C4-2B (cell line): ENCODE data around the gene MYCN.

Source experiments
- ZFX ChIP-seq: fragments of 450-650 bp; IDR thresholded peaks from 2 replicates; pipeline ENCODE4 v1.6.1; 2017
- TF ChIP-seq, protein P1 (sequence below): fragments of 450-650 bp; conservative IDR thresholded peaks from 2 replicates; pipeline ENCODE4 v1.5.1; 2017; ENCODE audit warnings: mild to moderate bottlenecking

DNA sequence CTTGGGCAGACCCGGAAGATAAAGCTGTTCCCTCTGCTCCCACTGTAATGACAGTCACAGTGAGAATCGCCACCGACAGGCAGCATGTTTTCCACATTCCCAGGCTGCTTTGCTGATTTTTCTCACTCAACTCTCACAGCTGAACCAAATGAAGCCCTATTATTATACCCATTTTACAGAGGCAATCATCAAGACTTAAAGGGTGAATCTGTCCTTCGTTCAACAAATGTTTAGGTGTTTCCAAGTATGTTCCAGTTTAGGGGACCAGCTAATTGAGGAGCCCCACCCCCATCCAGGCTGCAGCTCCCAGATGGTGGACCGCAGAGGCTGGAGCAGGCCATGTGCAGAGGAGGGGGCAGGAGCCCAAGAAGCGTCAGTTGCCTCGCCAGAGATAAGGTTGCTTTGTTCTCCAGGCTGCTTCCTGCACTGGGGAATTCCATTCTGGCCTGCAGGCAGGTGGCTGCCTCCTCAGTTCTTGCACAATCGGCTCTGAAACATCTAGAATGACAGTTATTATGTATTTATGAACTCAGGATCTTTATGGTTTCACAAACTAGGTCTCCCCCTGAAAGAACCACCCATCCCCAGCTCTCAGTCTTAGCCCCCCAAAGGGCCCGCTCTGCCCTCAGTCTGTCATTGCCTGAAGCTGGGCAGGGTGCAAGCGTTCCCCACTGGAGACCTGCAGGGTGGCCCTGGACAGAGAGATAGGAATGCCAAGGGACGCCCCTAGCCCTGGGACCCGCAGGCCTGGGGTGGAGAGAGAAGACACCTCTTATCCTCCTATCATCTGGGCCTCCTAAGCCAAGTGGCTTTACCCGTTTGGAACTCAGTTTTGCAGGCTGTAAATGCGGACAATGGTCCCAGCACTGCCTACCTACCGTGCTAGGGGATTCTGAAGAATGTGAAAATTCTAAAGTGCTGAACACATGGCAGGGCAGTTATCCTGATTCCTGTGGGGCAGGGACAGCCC lies 49.1 kb upstream of the MYCN start:
- TF ChIP-seq, protein P1, sequence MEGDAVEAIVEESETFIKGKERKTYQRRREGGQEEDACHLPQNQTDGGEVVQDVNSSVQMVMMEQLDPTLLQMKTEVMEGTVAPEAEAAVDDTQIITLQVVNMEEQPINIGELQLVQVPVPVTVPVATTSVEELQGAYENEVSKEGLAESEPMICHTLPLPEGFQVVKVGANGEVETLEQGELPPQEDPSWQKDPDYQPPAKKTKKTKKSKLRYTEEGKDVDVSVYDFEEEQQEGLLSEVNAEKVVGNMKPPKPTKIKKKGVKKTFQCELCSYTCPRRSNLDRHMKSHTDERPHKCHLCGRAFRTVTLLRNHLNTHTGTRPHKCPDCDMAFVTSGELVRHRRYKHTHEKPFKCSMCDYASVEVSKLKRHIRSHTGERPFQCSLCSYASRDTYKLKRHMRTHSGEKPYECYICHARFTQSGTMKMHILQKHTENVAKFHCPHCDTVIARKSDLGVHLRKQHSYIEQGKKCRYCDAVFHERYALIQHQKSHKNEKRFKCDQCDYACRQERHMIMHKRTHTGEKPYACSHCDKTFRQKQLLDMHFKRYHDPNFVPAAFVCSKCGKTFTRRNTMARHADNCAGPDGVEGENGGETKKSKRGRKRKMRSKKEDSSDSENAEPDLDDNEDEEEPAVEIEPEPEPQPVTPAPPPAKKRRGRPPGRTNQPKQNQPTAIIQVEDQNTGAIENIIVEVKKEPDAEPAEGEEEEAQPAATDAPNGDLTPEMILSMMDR = no peak
- TF ChIP-seq ZFX = no peak
